Measurements from ENCODE around the gene MLPH.

GRCh38 chr2:237480556-237480955 lies 6.5 kb upstream of the MLPH start:
- TF ChIP-seq CTCF (IDR thresholded peaks at IDR 0.05), result no peak
- TF ChIP-seq EZH2 (IDR thresholded peaks at IDR 0.05), result no peak

Measured in neural progenitor cell (in vitro differentiated cells).